Measurements from ENCODE around the gene AQP12A.
"Not testable (repeated sequence)": the region's sequence is repeated elsewhere in the genome, so short reads cannot be mapped to it uniquely, and the experiment has no call there.

The AQP12A gene

GRCh38 chr2:240699835-240700234 is 8.2 kb downstream of the AQP12A start:
- H3K4me1 Mint-ChIP-seq (ENCODE audit: low read depth in 2 of 2); DNase-seq; H3K27ac Mint-ChIP-seq; H3K9me3 Mint-ChIP-seq; H3K36me3 Mint-ChIP-seq (ENCODE audit: insufficient read depth); H3K4me3 Mint-ChIP-seq; ATAC-seq (replicated peaks): not testable (repeated sequence)
- H3K27me3 Mint-ChIP-seq = peaks cover 18 to 21% of the 10 kb centered on the region in 2 donors

GRCh38 chr2:240700616-240701015 is 8.9 kb downstream of the AQP12A start:
- H3K27me3 Mint-ChIP-seq = peaks cover 26 to 29% of the 10 kb centered on the region in 2 donors
- not testable (repeated sequence) for H3K27ac Mint-ChIP-seq

GRCh38 chr2:240701091-240701735 is 9.5 kb downstream of the AQP12A start:
- ATAC-seq (replicated peaks) = no peak
- H3K4me3 Mint-ChIP-seq = no peak overlapping the region
- DNase-seq = no peak
- H3K27me3 Mint-ChIP-seq = peaks cover 27 to 33% of the 10 kb centered on the region in 2 donors
- peaks cover 4% of the 10 kb centered on the region for H3K36me3 Mint-ChIP-seq (ENCODE audit: insufficient read depth)
- no peaks in the 10 kb centered on the region for H3K9me3 Mint-ChIP-seq
- no peak overlapping the region for H3K27ac Mint-ChIP-seq
- H3K4me1 Mint-ChIP-seq (ENCODE audit: low read depth in 2 of 2) = peaks cover 10 to 15% of the 10 kb centered on the region in 2 donors

More at GRCh38 chr2:240700616-240701015, 8.9 kb downstream of the AQP12A start:
- not testable (repeated sequence) for H3K9me3 Mint-ChIP-seq; H3K4me3 Mint-ChIP-seq; H3K36me3 Mint-ChIP-seq (ENCODE audit: insufficient read depth); ATAC-seq (replicated peaks); DNase-seq
- peaks cover 10 to 14% of the 10 kb centered on the region in 2 donors for H3K4me1 Mint-ChIP-seq (ENCODE audit: low read depth in 2 of 2)

GRCh38 chr2:240701736-240702639 is 10.3 kb downstream of the AQP12A start:
- H3K27me3 Mint-ChIP-seq = peaks cover 27 to 33% of the 10 kb centered on the region in 2 donors
- H3K27ac Mint-ChIP-seq = no peak overlapping the region
- H3K4me3 Mint-ChIP-seq = no peak overlapping the region
- H3K36me3 Mint-ChIP-seq (ENCODE audit: insufficient read depth) = peaks cover 4% of the 10 kb centered on the region
- DNase-seq (no peak), ATAC-seq (replicated peaks) (no peak)
- peaks cover 10 to 15% of the 10 kb centered on the region in 2 donors for H3K4me1 Mint-ChIP-seq (ENCODE audit: low read depth in 2 of 2)
- no peaks in the 10 kb centered on the region for H3K9me3 Mint-ChIP-seq

- Mint-ChIP-seq H3K9me3 (no peaks in the 10 kb centered on the region), H3K4me3 (no peak overlapping the region), H3K36me3 (ENCODE audit: insufficient read depth) (peaks cover 4% of the 10 kb centered on the region), H3K27me3 (peaks cover 27 to 38% of the 10 kb centered on the region in 2 donors), H3K27ac (no peak overlapping the region), H3K4me1 (ENCODE audit: low read depth in 2 of 2) (peaks cover 10 to 15% of the 10 kb centered on the region in 2 donors)
- ATAC-seq (replicated peaks) = no peak
- DNase-seq = no peak
Measured at GRCh38 chr2:240702640-240703011, 11.0 kb downstream of the AQP12A start.

- H3K36me3 Mint-ChIP-seq (ENCODE audit: insufficient read depth) = peaks cover 4% of the 10 kb centered on the region
- H3K9me3 Mint-ChIP-seq = no peaks in the 10 kb centered on the region
- no peak for ATAC-seq (replicated peaks)
- DNase-seq = no peak
- H3K27me3 Mint-ChIP-seq = peaks cover 36 to 48% of the 10 kb centered on the region in 2 donors
- H3K4me3 Mint-ChIP-seq = no peak overlapping the region
- no peak overlapping the region for H3K27ac Mint-ChIP-seq
- H3K4me1 Mint-ChIP-seq (ENCODE audit: low read depth in 2 of 2) = peaks cover 10 to 15% of the 10 kb centered on the region in 2 donors
Measured at GRCh38 chr2:240703417-240704341, 12.0 kb downstream of the AQP12A start.

GRCh38 chr2:240704651-240705050 is 13.0 kb downstream of the AQP12A start:
- Mint-ChIP-seq H3K4me3 (peak overlapping the region; percentile 39 to 49), H3K9me3 (no peaks in the 10 kb centered on the region), H3K27ac (no peak overlapping the region), H3K27me3 (peaks cover 36 to 55% of the 10 kb centered on the region in 2 donors), H3K36me3 (ENCODE audit: insufficient read depth) (peaks cover 4% of the 10 kb centered on the region), H3K4me1 (ENCODE audit: low read depth in 2 of 2) (peaks cover 10 to 13% of the 10 kb centered on the region in 2 donors)
- DNase-seq = no peak
- peak; percentile 79 for ATAC-seq (replicated peaks)

GRCh38 chr2:240705204-240705791 is 13.6 kb downstream of the AQP12A start:
- ATAC-seq (replicated peaks) = peak; percentile 32
- H3K27me3 Mint-ChIP-seq = peaks cover 36 to 58% of the 10 kb centered on the region in 2 donors
- H3K9me3 Mint-ChIP-seq = no peaks in the 10 kb centered on the region
- H3K4me3 Mint-ChIP-seq = peak overlapping the region; percentile 39 to 49
- peaks cover 4% of the 10 kb centered on the region for H3K36me3 Mint-ChIP-seq (ENCODE audit: insufficient read depth)
- no peak overlapping the region for H3K27ac Mint-ChIP-seq
- H3K4me1 Mint-ChIP-seq (ENCODE audit: low read depth in 2 of 2) = peaks cover 10 to 13% of the 10 kb centered on the region in 2 donors
- no peak for DNase-seq

GRCh38 chr2:240707043-240707756 is 15.5 kb downstream of the AQP12A start:
- Mint-ChIP-seq H3K36me3 (ENCODE audit: insufficient read depth) (peaks cover 4% of the 10 kb centered on the region), H3K4me3 (no peak overlapping the region), H3K9me3 (no peaks in the 10 kb centered on the region), H3K4me1 (ENCODE audit: low read depth in 2 of 2) (peaks cover 10 to 13% of the 10 kb centered on the region in 2 donors), H3K27me3 (peaks cover 47 to 71% of the 10 kb centered on the region in 2 donors), H3K27ac (no peak overlapping the region)
- no peak for ATAC-seq (replicated peaks)
- DNase-seq = no peak

- peaks cover 10 to 13% of the 10 kb centered on the region in 2 donors for H3K4me1 Mint-ChIP-seq (ENCODE audit: low read depth in 2 of 2)
- no peak for ATAC-seq (replicated peaks)
- H3K9me3 Mint-ChIP-seq = no peaks in the 10 kb centered on the region
- no peak for DNase-seq
- peaks cover 2% of the 10 kb centered on the region for H3K36me3 Mint-ChIP-seq (ENCODE audit: insufficient read depth)
- H3K4me3 Mint-ChIP-seq = no peak overlapping the region
- H3K27me3 Mint-ChIP-seq = peaks cover 41 to 65% of the 10 kb centered on the region in 2 donors
- H3K27ac Mint-ChIP-seq = no peak overlapping the region
Measured at GRCh38 chr2:240707821-240708220, 16.2 kb downstream of the AQP12A start.

GRCh38 chr2:240708457-240708856 is 16.8 kb downstream of the AQP12A start:
- Mint-ChIP-seq H3K4me1 (ENCODE audit: low read depth in 2 of 2) (peaks cover 10 to 12% of the 10 kb centered on the region in 2 donors), H3K27ac (no peak overlapping the region), H3K4me3 (no peak overlapping the region), H3K36me3 (ENCODE audit: insufficient read depth) (no peaks in the 10 kb centered on the region), H3K27me3 (peaks cover 35 to 59% of the 10 kb centered on the region in 2 donors), H3K9me3 (no peaks in the 10 kb centered on the region)
- DNase-seq (no peak), ATAC-seq (replicated peaks) (no peak)

- no peak overlapping the region for H3K4me3 Mint-ChIP-seq
- no peaks in the 10 kb centered on the region for H3K9me3 Mint-ChIP-seq
- peaks cover 25 to 42% of the 10 kb centered on the region in 2 donors for H3K27me3 Mint-ChIP-seq
- no peaks in the 10 kb centered on the region for H3K36me3 Mint-ChIP-seq (ENCODE audit: insufficient read depth)
- H3K27ac Mint-ChIP-seq = no peak overlapping the region
- H3K4me1 Mint-ChIP-seq (ENCODE audit: low read depth in 2 of 2) = no peaks in the 10 kb centered on the region
- no peak for DNase-seq
- no peak for ATAC-seq (replicated peaks)
Measured at GRCh38 chr2:240711296-240711695, 19.6 kb downstream of the AQP12A start.
